HG03432 (cell line): ENCODE data around the gene CCM2L.

Experiments
- ATAC-seq: cut with Tn5 transposase; IDR thresholded peaks from one replicate; pipeline ENCODE4 v1.9.1; 2021; ENCODE audit warnings: mild to moderate bottlenecking, moderate library complexity; ENCODE audit not compliant: unreplicated experiment

Gene CCM2L

DNA sequence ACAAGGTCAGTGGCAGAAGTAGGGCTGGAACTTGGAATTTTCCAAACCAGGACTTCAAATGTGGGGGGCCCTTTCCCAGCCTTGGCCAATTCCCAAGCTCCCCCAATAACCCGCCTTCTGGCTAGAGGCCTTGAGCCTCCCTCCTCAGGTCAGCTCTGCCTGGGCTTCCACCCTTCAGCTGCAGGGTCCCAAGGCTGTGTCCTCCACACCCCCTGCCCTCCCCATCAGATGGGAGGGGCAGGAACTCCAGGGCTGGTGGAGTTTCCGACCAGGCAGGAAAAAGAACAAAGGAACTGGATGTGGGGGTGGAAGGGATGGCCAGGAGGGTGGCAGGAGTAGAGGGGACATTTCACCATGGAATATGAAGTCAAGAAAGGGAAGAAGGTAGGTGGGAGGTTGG lies at the start of gene CCM2L:
TSS of gene CCM2L (plus strand) at position 338 of the 400 bp plus-strand sequence. CDS start at position 355, 17 bp downstream.
- ATAC-seq = no peak

- no peak for ATAC-seq
These were observed 47.5 kb upstream of the CCM2L start for GRCh38 chr20:31962761-31963160.

- no peak for ATAC-seq
These were observed 46.3 kb upstream of the CCM2L start for GRCh38 chr20:31963889-31964288.

GRCh38 chr20:31966991-31967655 lies 43.1 kb upstream of the CCM2L start:
- no peak for ATAC-seq

DNA sequence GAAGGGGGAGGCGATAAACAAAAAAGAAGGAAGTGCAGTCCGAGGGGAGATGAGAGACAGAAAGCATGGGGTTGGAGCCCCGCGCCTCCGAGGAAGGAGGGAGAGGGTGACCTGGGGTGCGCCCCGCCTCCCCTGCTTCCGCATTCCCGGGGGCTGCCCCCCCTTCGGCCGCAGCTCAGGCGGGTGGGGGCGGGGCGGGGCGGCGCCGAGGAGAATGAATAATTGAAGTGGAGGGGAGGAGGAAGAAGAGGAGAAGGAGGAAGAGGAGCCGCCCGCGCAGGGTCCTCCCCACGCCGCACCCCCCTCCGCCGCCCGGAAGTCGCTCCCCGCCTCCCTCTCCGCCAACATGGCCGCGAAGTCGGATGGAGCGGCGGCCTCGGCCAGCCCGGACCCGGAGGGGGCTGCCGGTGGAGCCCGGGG lies 42.4 kb upstream of the CCM2L start, which contains the start of gene XKR7:
TSS of gene XKR7 (plus strand) at position 322 of the 420 bp plus-strand sequence. CDS start at position 347, 25 bp downstream.
- no peak for ATAC-seq

GRCh38 chr20:31968291-31969126 lies 41.7 kb upstream of the CCM2L start:
- ATAC-seq = peak; percentile 66

- no peak for ATAC-seq
These were observed 40.2 kb upstream of the CCM2L start for GRCh38 chr20:31969991-31970390.

DNA sequence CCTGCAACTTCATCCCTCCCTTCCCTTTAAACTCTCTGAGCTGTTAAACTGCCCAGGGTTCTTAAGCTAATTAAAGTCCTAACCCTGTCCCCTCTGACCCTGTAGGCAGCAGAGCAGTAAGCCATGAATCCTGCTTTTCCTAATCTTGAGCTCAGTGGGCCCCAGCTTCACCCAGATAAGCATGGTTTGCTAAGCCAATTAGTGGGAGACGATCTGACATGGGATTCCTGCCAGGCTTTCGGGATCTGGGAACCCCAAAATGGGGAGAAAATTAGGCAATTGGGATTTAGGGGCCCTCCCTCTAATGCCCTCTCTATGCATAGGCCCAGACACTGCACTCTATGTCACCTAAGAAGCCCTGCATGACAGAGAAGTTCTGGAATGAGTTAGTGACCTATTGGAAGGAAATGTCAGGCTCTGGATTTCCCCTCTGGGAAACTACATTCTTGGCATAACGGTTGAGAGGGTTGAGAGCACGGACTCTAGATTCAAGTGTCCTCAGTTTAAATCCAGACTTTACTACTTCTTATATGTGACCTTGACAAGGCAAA lies 37.7 kb upstream of the CCM2L start:
- ATAC-seq = no peak

DNA sequence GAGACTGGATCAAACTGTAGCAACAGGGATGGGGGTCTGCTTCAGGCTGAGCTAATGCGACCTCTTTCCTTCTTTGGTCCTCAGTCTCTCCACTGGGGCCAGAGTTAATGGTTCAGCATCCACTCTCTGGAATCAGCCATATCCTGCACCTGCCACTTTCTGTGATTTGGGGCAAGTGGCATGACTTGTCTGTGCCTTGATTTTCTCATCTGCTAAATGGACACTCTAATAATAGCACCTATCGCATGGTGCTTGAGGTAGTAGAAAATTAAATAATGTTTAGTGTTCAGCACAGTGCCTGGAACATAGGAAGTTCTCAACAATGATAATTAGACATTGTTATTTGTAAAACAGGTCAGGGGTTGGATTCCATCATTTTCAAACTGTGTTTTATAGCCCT lies 35.9 kb upstream of the CCM2L start:
- no peak for ATAC-seq

- no peak for ATAC-seq
These were observed 35.2 kb upstream of the CCM2L start for GRCh38 chr20:31974951-31975487.

DNA sequence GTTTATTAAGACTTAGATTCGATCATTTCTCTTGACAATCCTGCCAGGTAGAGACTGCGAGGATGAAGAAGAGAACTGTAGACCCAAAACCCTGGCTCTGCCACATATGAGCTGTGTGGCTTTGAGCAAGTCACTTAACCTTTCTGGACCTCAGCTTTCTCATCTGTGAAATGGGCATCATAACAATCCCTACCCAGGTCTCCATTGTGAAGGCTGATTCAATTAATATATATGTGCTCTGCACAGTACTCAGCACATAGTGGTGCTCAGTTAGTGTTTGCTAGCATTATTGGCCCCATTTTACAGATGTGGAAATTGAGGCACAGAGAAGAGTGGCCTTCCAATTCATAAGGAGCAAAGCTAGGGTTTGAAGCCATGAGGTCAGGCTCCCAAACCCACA lies 34.4 kb upstream of the CCM2L start:
- ATAC-seq = no peak

DNA sequence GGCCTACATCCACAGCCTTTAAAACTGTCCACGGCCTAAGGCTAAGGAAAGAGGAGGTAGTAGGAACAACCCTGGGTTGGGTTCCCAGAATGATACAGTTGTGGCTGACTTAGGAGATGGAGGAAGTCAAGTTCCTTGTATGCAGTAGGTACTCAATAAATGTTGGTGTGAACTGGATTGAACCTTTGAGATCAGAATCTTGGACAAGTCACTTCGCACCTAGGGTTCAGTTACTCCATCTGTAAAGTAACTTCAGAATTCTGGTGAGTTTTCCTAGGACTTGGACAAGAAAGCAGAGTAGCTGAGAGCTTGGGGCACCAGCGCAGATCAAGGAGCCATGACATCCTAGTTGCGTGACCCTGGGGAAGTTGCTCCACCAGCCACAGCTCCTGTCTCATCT lies 33.2 kb upstream of the CCM2L start:
- no peak for ATAC-seq

GRCh38 chr20:31979713-31980426 lies 30.4 kb upstream of the CCM2L start:
- ATAC-seq = no peak

GRCh38 chr20:31981784-31982183 lies 28.5 kb upstream of the CCM2L start:
- no peak for ATAC-seq

DNA sequence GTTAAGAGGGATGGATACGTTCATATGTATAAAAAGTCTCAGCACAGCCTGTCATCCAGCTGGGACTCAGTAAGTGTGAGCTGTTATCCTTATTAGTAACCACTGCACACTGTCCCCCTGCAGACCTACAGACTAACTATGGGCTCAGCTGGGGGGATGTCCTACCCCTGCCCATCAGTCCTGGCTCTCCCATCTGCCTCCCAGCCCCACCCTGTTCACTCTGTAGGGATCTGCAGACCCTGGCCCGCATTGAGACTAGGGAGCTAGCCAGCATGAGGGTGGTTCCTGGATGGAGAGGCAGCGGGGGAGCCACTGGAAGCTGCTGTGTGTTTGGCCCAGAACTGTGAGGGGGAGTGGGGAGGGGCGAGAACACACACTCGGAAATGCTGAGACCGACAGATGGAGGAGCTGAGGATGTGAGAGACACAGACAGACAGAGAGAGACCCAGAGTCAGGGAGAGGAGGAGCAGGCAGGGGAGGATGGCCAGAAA lies 25.2 kb upstream of the CCM2L start:
- ATAC-seq = no peak

DNA sequence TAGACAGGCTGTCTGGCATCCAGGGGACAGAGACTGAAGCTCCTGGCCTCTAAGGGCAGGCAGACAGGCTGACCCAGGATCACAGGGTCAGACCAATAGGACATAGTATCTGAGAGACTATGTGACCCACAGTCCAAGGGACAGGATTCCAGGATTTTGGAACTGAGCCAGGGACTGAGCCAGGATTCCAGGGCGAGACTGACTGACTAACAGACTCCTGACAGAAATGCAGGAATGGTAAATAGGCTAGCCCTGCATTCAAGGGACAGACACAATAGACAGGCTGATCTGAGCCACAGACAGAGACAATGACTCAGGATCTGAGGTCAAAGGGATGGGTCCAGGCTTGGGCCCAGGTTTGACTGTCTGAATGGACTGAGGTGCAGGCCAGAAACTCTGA lies 22.5 kb upstream of the CCM2L start:
- no peak for ATAC-seq

- ATAC-seq = no peak
These were observed 21.7 kb upstream of the CCM2L start for GRCh38 chr20:31988430-31989015.

DNA sequence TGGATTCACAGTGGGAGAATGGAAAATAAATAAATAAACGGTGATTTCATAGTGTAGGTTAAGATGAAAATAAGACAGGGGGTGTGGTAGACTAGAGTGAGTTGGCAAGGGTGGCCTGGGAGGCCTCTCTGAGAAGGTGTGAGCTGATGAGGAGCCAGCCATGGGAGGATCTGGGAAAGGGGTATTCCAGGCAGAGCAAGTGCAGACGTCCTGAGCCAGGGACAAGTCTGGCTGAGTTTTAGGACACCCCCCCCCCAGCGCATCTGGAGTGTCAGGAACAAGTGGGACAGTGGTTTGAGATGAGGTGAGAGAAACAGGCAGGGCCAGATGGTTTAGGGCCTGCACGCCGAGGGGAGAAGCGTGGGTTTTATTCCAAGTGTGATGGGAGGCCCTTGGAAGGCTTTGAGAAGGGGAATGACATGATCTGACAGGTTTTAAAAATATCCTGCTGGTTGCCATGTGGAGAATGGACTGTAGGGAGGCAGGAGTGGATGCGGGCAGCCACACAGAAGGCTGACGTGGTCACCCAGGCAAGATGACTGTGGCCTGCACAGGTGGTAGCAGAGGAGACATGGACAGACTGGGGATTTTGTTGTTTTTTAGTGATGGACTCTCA lies 21.1 kb upstream of the CCM2L start:
- ATAC-seq = no peak

DNA sequence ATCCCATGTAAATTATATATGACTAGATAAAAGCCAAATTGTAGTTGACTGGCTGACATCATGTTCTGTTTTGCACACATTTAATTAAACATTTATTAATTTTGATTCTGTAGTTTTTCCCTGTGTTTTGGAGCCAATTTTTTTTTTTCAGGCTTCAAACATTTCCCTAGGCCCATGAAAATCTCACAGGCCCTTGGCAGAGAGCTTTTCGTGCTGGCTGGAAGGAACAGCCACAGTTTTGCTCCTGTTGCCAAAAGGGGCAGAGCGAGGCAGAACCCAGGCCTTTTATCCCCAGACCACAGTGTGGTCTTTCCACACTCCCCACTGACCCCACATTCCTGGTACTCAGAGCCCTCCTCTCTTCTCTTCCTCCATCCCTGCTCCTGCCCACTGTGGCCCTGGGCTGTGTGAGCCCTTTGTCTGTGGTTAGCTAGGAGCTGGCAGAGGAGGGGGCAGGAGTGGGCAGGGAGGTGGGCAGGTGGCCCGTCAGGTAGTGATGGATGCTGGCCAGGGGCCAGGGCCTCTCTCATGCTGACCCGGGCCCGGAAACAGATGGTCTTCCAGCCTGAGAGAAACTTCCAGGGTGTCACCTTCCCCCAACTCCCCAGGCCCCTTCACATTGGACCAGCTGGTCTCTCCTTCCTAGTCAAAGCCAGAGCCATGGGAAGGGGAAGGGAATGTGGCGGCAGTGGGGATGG lies 19.4 kb upstream of the CCM2L start:
- ATAC-seq = no peak
